Pancreas (tissue), 10 donors: Measurements from ENCODE around the gene POU6F2. TPM values are rescaled to one million over a fixed set of nuclear protein-coding genes. Genes with fewer than 3 reads are reported as not detected.
A peak's percentile ranks its signal among the peaks of the same experiment; 100 is the strongest.

ENCODE experiments used
- ATAC-seq, 4 donors: fragments of 200-7000 bp; cut with Tn5 transposase; one replicate each; pipeline versions ENCODE4 v1.8.0 to v1.9.1; 2020; ENCODE audit warnings: mild to moderate bottlenecking in 4 of 4, moderate library complexity in 4 of 4
- DNase-seq, 6 donors: peaks; one replicate each; pipeline ENCODE4 v3.0.0-alpha.2; 2020
- FAIRE-seq: peaks from 2 replicates; lab custom pipeline; 2012; peaks lifted over from hg19 to GRCh38; lab: Jason Lieb, UNC
- H3K27ac ChIP-seq, 4 donors: fragments of 200-600 bp; sonication (generic); 1 replicate in 3 of 4; 2 replicates in 1 of 4; pipeline versions ENCODE4 v1.5.0 to v1.8.0; 2020
- H3K27me3 ChIP-seq, 4 donors: fragments of 200-600 bp; one replicate each; pipeline ENCODE4 v1.8.0; 2021
- H3K36me3 ChIP-seq, 3 donors: fragments of 200-600 bp; sonication (generic) in 1 of 3; one replicate each; pipeline versions ENCODE4 v1.5.0 to v1.8.0; 2020 to 2021
- H3K4me1 ChIP-seq, 3 donors: fragments of 200-600 bp; one replicate each; pipeline ENCODE4 v1.8.0; 2021
- H3K4me3 ChIP-seq, 4 donors: fragments of 200-600 bp; sonication (generic) in 2 of 4; one replicate each; pipeline versions ENCODE4 v1.5.0 to v1.8.0; 2020 to 2021
- H3K9me3 ChIP-seq, 4 donors: fragments of 200-600 bp; one replicate each; pipeline ENCODE4 v1.8.0; 2021
- CTCF ChIP-seq, 4 donors: fragments of 200-600 bp; sonication (generic) in 3 of 4; IDR thresholded peaks; one replicate each; pipeline versions ENCODE4 v1.5.0 to v1.8.0; 2021; ENCODE audit warnings: antibody characterized with exemption in 4 of 4
- WGBS, 2 donors: extraction: QIAGEN DNeasy Blood & Tissue Kit; methylation state at CpG; one replicate each; pipeline ENCODE4 v1.1.7; 2013; 5-methylcytosine and 5-hydroxymethylcytosine counted together
- intact Hi-C, 3 donors: fragments of 100-400 bp; cut with DNase I; formaldehyde crosslinking; loops; one replicate each; pipeline versions ENCODE4 v1.11.1 to v1.14.2; 2022
- polyA plus RNA-seq, 2 donors: library from polyadenylated mRNA; stranded (reverse); fragments of 200-250 nt; gene quantifications; one replicate each; pipeline ENCODE4 v1.2.3, GENCODE V29; 2013
- total RNA-seq, 6 donors: library from RNA; stranded (reverse); fragmentation: NEBNext Ultra II Directional in 4 of 6; extraction: Animal tissue kit (Norgen Biotek cat#: 25700) in 4 of 6; gene quantifications; one replicate each; pipeline versions ENCODE4 v1.2.1 to v1.2.4, GENCODE V29; 2021 to 2023
- donor health status: healthy with polysubstance abuse.
- donor health status: DM: no; HTN: no; CAD: no; lungs with moderate emphysema.
- donor health status: DM: no; HTN: no; CAD: no.
- donor health status: control.
- donor health status: control.
- donor health status: Bipolar disorder and iron deficiency.
- donor health status: DM: yes; HTN: yes; CAD: no.
- donor health status: DM: no; HTN: no; CAD: no.
- donor health status: DM: no; HTN: no; CAD: no.
- donor health status: DM: yes; HTN: yes; CAD: no.

POU6F2 gene
- total and polyA plus RNA-seq, 8 donors: 1.3 to 4.2 (median 2.4) TPM

GRCh38 chr7:39490296-39490695, 512.6 kb downstream of the POU6F2 start:
- no peak for FAIRE-seq

GRCh38 chr7:39493934-39494333, 516.2 kb downstream of the POU6F2 start:
- H3K4me1 ChIP-seq: no peaks in the 10 kb centered on the region
- DNase-seq: no peak
- no peak for TF ChIP-seq CTCF (IDR thresholded peaks at IDR 0.05)
- H3K9me3 ChIP-seq: no peaks in the 10 kb centered on the region
- intact Hi-C loops: no loop called here
- no peak for ATAC-seq
- H3K36me3 ChIP-seq: no peaks in the 10 kb centered on the region
- H3K4me3 ChIP-seq: no peak overlapping the region
- WGBS, 2 donors: 79 to 84% methylated on average over 1 of the region's 1 CpG
- no peak for FAIRE-seq
- H3K27ac ChIP-seq: no peak overlapping the region
- no peaks in the 10 kb centered on the region for H3K27me3 ChIP-seq

More at GRCh38 chr7:39490296-39490695, 512.6 kb downstream of the POU6F2 start:
- intact Hi-C loops: no loop called here
- WGBS, 2 donors: 89 to 94% methylated on average over 2 of the region's 2 CpGs
- DNase-seq (no peak), ATAC-seq (no peak)
- Histone ChIP-seq H3K27me3 (no peaks in the 10 kb centered on the region), H3K36me3 (no peaks in the 10 kb centered on the region), H3K27ac (no peak overlapping the region), H3K4me1 (no peaks in the 10 kb centered on the region), H3K9me3 (no peaks in the 10 kb centered on the region), H3K4me3 (no peak overlapping the region)
- TF ChIP-seq CTCF (IDR thresholded peaks at IDR 0.05): no peak

DNA sequence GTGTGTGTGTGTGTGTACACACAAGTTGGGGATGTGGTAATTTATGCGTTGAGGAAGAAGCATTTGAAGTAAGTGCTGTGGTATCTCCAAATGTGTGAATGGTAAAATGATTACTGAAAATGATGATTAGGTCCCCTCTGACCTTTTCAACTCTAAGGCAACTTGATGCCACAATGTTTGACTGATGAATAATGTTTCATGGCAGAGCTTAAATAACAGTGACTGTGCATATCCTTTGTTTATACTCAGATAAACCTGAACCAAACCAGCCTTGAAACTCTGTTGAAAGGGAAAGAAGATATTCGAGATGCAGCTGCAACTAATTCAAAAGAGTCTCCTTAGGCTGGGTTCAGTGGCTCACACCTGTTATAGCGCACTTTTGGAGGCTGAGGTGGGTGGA, 523.6 kb downstream of the POU6F2 start:
- Histone ChIP-seq H3K4me1 (no peaks in the 10 kb centered on the region), H3K27me3 (no peaks in the 10 kb centered on the region), H3K4me3 (no peak overlapping the region), H3K9me3 (no peaks in the 10 kb centered on the region), H3K36me3 (no peaks in the 10 kb centered on the region), H3K27ac (no peak overlapping the region)
- no peak for FAIRE-seq
- no peak for ATAC-seq
- TF ChIP-seq CTCF (IDR thresholded peaks at IDR 0.05): no peak
- WGBS, 2 donors: 55 to 60% methylated on average over 3 of the region's 3 CpGs
- DNase-seq: no peak
- intact Hi-C loops: no loop called here

GRCh38 chr7:39504963-39505362, 527.3 kb downstream of the POU6F2 start:
- Histone ChIP-seq H3K9me3 (no peaks in the 10 kb centered on the region), H3K27me3 (no peaks in the 10 kb centered on the region), H3K36me3 (no peaks in the 10 kb centered on the region), H3K4me3 (no peak overlapping the region), H3K27ac (no peak overlapping the region), H3K4me1 (no peaks in the 10 kb centered on the region)
- no peak for TF ChIP-seq CTCF (IDR thresholded peaks at IDR 0.05)
- no peak for ATAC-seq
- peak in 1 of 6 donors; percentile 14 for DNase-seq
- FAIRE-seq: no peak
- WGBS, 2 donors: 40 to 69% methylated on average over 3 of the region's 3 CpGs
- intact Hi-C loops: no loop called here

GRCh38 chr7:39507866-39508551, 530.3 kb downstream of the POU6F2 start:
- no peak for DNase-seq

More at GRCh38 chr7:39507866-39508551, 530.3 kb downstream of the POU6F2 start:
- FAIRE-seq: no peak
- H3K27ac ChIP-seq: no peak overlapping the region
- H3K36me3 ChIP-seq: no peaks in the 10 kb centered on the region
- no peak overlapping the region for H3K4me3 ChIP-seq
- TF ChIP-seq CTCF (IDR thresholded peaks at IDR 0.05): no peak
- no peaks in the 10 kb centered on the region for H3K9me3 ChIP-seq
- 65 to 82% methylated on average over 8 of the region's 8 CpGs for WGBS, 2 donors
- H3K4me1 ChIP-seq: no peaks in the 10 kb centered on the region
- no peaks in the 10 kb centered on the region for H3K27me3 ChIP-seq
- intact Hi-C loops: no loop called here
- ATAC-seq: no peak
